Measurements from ENCODE around the gene MYO10.
"Not testable (repeated sequence)": the region's sequence is repeated elsewhere in the genome, so short reads cannot be mapped to it uniquely, and the experiment has no call there.

Gene MYO10

DNA sequence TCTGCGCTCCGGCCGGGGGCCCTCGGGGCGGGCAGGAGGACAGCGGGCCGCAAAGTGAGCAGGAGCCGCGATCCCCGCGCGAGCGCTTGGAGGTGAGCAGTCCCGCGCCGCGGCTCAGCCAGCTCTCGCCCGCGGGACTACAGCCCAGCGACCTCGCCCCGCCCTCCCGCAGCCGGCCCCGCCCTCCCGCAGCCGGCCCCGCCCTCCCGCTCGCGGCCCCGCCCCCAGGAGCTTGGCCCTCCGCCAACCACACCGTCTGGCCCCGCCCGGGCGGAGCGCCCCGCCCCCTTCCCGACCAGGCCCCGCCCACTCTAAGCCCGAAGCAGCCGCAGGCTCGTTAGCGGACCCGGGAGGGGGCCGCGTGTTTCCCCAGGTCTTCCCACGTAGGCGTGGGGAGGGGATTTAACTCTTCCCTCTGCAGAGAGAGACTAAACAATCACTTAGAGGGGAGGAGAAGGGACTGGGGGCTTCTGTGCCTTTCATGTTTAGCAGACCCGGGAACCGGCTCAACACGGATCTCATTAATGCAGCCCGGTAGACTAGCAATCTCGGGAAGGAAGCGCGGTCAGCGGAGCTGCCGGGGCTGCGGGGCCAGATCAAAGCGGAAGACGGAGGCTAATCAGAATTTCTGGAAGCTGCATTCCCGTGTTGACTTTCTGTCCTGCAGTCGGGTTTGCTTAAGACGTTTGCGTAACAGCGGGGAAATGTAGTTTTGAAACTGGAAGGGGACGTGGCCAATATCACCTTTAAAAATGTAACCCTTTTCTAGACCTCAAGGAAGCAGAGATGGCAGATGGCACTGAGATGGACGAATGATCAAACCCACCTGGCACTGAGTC lies at the start of gene MYO10:
TSS of gene MYO10 (minus strand) at position 139 of the 839 bp plus-strand sequence. CDS start 480 bp downstream, outside the sequence.
- H3K4me3 ChIP-seq (ENCODE audit: low read depth, low read length) = peak within 1 kb of the TSS; percentile 88
- in situ Hi-C loops (cut with HindIII; ENCODE audit: low sequenced_read_pairs) = no loop called here
- DNase-seq (ENCODE audit: low read depth, low spot score) = peak; percentile 79
- TF ChIP-seq, protein P1, sequence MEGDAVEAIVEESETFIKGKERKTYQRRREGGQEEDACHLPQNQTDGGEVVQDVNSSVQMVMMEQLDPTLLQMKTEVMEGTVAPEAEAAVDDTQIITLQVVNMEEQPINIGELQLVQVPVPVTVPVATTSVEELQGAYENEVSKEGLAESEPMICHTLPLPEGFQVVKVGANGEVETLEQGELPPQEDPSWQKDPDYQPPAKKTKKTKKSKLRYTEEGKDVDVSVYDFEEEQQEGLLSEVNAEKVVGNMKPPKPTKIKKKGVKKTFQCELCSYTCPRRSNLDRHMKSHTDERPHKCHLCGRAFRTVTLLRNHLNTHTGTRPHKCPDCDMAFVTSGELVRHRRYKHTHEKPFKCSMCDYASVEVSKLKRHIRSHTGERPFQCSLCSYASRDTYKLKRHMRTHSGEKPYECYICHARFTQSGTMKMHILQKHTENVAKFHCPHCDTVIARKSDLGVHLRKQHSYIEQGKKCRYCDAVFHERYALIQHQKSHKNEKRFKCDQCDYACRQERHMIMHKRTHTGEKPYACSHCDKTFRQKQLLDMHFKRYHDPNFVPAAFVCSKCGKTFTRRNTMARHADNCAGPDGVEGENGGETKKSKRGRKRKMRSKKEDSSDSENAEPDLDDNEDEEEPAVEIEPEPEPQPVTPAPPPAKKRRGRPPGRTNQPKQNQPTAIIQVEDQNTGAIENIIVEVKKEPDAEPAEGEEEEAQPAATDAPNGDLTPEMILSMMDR (IDR thresholded peaks at IDR 0.05; ENCODE audit: low read depth, low read length) = no peak

DNA sequence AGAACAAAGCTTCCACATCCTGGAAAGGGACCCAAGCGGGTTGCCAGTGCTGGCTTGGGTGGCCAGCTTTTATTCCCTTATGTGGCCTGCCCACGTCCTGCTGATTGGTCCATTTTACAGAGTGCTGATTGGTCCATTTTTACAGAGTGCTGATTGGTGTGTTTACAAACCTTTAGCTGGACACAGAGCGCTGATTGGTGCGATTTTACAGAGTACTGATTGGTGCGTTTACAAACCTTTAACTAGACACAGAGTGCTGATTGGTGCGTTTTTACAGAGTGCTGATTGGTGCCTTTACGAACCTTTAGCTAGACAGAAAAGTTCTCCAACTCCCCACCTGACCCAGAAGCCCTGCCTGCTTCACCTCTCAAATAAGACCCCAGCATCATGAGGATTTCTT lies 49.2 kb upstream of the MYO10 start:
- H3K4me3 ChIP-seq (ENCODE audit: low read depth, low read length); in situ Hi-C loops (cut with HindIII; ENCODE audit: low sequenced_read_pairs); DNase-seq (ENCODE audit: low read depth, low spot score): not testable (repeated sequence)

DNA sequence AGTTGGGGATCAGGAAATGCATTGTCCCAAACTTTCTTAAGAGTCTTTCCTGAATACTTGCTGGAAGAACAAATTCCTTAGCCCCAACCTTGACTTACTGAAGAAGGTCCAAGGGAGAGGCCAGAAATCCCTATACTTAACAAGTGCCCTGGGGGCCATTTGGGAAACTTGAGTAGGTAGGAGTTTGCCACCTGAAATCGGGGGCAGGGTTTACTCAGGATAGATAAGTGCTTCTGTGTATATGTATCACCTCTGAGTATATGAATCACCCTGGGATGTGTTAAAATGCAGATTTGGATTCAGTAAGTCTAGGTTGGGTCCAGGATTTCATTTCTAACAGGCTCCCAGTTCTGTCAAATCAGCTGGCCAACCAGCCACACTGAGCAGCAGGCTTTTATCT lies 47.9 kb upstream of the MYO10 start:
- DNase-seq (ENCODE audit: low read depth, low spot score) = no peak
- TF ChIP-seq, protein P1 (IDR thresholded peaks at IDR 0.05; ENCODE audit: low read depth, low read length) = no peak
- in situ Hi-C loops (cut with HindIII; ENCODE audit: low sequenced_read_pairs) = no loop called here
- no peak overlapping the region for H3K4me3 ChIP-seq (ENCODE audit: low read depth, low read length)

DNA sequence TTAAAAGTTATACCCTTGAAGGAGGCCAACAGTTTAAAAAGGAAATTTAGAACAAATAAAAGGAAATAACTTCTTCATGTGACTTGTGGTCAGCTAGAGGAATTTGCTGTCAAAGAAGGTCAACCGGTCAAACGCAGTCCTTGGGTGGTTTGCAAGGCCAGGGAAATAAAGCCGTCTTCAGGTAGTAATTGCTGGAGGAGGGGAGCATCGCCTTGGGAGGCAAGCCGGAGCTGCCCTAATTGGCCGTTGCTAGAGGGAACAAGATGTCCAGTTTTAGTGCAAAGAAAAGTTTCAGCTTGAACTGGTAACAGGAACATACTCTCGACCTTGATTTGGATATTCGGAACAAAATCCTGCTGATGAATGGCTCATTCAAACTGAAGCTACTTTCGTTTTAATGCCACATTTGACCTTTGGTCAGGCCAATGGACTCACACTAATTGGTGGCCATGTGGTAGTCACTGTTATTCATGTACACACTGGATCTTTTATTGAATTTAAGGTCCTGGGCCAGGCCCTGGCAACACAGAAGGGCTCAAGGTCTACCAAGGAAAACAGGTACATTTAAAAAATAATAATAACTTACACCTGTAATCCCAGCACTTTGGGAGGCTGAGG lies 47.0 kb upstream of the MYO10 start:
- DNase-seq (ENCODE audit: low read depth, low spot score) = peak; percentile 20
- TF ChIP-seq, protein P1 (IDR thresholded peaks at IDR 0.05; ENCODE audit: low read depth, low read length) = no peak
- in situ Hi-C loops (cut with HindIII; ENCODE audit: low sequenced_read_pairs) = no loop called here
- no peak overlapping the region for H3K4me3 ChIP-seq (ENCODE audit: low read depth, low read length)

DNA sequence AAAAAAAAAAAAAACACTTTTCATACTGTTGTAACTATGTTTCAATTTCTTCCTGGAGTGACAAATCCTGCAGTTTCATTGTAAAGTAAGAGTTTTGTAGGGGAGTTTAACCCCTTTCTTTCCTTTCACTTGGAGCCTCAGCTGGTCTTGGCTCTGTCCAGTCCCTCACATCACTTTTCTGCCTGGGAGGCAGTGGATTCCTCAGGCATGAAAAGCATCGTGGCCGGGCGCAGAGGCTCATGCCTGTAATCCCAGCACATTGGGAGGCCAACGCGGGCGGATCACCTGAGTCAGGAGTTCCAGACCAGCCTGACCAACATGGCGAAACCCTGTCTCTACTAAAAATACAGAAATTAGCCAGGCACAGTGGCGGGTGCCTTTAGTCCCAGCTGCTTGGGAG lies 45.6 kb upstream of the MYO10 start:
- DNase-seq (ENCODE audit: low read depth, low spot score) = no peak
- TF ChIP-seq, protein P1 (IDR thresholded peaks at IDR 0.05; ENCODE audit: low read depth, low read length) = no peak
- in situ Hi-C loops (cut with HindIII; ENCODE audit: low sequenced_read_pairs) = no loop called here
- H3K4me3 ChIP-seq (ENCODE audit: low read depth, low read length) = no peak overlapping the region

DNA sequence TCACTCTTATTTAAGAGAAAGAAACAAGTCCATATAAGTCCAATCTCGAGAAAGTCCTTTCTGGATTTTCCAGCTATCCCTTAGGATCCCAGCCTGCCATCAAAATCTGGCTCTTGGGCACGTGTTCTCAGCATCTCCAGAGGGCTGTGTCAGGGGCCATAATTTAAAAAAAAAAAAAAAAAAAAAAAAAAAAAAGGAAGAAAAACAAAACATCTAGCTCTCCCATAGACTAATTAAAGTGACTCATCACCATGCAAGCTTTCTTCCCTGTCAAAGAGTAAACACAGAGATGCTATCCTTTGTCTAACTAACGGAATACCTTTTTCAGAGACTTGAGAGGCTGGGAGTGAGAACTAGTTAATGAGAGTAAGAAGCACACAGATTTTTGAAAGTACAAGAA lies 44.9 kb upstream of the MYO10 start:
- no peak for DNase-seq (ENCODE audit: low read depth, low spot score)
- H3K4me3 ChIP-seq (ENCODE audit: low read depth, low read length) = no peak overlapping the region
- in situ Hi-C loops (cut with HindIII; ENCODE audit: low sequenced_read_pairs) = no loop called here
- TF ChIP-seq, protein P1 (IDR thresholded peaks at IDR 0.05; ENCODE audit: low read depth, low read length) = no peak

DNA sequence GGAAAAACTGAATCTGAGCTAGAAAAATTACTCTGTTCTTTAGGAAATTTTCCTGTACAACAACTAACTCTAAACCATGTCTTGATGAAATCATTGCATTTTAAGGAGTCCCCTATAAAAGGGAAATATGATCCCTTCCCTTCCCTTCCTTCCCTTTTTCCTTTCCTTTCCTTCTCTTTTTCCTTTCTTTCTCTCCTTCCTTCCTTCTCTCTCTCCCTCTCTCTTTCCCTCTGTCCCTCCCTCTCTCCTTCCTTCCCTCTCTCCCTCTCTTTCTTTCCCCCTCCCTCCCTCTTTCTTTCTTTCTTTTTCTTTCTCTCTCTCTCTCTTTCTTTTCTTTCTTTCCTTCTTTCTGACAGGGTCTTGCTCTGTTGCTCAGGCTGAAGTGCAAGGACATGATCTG lies 42.2 kb upstream of the MYO10 start:
- H3K4me3 ChIP-seq (ENCODE audit: low read depth, low read length) = no peak overlapping the region
- in situ Hi-C loops (cut with HindIII; ENCODE audit: low sequenced_read_pairs) = no loop called here
- TF ChIP-seq, protein P1 (IDR thresholded peaks at IDR 0.05; ENCODE audit: low read depth, low read length) = no peak
- no peak for DNase-seq (ENCODE audit: low read depth, low spot score)
